ENCODE data around the gene ST3GAL3. TPM values are rescaled to one million over a fixed set of nuclear protein-coding genes. Genes with fewer than 3 reads are reported as not detected.

The ST3GAL3 gene
- total RNA-seq, 2 donors from 2014 or later = 15.5 to 20.6 TPM

DNA sequence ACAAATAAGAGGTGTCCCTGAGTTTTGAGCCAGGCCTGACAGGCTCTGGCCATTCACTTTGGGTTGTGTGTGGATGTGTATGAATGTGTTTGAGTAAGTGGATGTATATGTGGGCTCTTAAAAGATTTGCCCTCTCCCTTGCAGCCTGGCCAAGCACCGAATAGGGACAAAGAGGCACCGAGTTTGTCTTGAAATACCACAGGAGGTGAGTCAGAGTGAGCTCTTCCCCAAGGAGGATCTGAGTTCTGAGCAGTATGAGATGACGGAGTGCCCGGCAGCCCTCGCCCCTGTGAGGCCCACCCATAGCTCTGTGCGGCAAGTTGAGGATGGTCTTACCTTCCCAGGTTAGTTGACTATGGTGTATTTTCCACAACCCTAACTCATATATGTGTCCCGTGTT is 38.4 kb upstream of the ST3GAL3 start:
- H3K27ac ChIP-seq = no peak overlapping the region

DNA sequence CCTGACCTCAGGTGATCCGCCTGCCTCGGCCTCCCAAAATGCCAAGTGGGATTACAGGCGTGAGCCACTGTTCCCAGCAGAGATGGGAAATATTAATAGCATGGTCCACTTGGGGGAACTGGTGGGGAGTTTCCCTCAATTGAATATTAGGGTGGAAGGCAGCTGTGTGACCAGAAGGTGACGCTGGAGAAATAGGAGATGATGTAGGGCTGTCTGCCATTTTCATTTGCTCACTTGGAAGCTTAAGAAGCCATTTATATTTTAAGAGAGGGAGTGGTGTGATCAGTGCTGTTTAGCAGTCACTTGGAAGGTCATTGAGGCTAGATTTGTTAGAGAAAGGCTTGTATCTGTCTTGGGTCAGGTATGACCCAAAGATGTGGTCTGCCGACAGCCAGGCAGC is 37.5 kb upstream of the ST3GAL3 start:
- Histone ChIP-seq H3K27ac (no peak overlapping the region), H3K4me1 (no peaks in the 10 kb centered on the region), H3K9me3 (no peaks in the 10 kb centered on the region), H3K4me3 (no peak overlapping the region), H3K36me3 (peaks cover 96% of the 10 kb centered on the region), H3K27me3 (no peaks in the 10 kb centered on the region)
- TF ChIP-seq, protein P1, sequence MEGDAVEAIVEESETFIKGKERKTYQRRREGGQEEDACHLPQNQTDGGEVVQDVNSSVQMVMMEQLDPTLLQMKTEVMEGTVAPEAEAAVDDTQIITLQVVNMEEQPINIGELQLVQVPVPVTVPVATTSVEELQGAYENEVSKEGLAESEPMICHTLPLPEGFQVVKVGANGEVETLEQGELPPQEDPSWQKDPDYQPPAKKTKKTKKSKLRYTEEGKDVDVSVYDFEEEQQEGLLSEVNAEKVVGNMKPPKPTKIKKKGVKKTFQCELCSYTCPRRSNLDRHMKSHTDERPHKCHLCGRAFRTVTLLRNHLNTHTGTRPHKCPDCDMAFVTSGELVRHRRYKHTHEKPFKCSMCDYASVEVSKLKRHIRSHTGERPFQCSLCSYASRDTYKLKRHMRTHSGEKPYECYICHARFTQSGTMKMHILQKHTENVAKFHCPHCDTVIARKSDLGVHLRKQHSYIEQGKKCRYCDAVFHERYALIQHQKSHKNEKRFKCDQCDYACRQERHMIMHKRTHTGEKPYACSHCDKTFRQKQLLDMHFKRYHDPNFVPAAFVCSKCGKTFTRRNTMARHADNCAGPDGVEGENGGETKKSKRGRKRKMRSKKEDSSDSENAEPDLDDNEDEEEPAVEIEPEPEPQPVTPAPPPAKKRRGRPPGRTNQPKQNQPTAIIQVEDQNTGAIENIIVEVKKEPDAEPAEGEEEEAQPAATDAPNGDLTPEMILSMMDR (IDR thresholded peaks at IDR 0.05) = no peak
- DNase-seq (ENCODE audit: low spot score) = no peak

More for the DNA sequence above, 38.4 kb upstream of the ST3GAL3 start:
- no peak for DNase-seq (ENCODE audit: low spot score)
- TF ChIP-seq, protein P1 (IDR thresholded peaks at IDR 0.05) = no peak
- Histone ChIP-seq H3K27me3 (no peaks in the 10 kb centered on the region), H3K4me1 (no peaks in the 10 kb centered on the region), H3K9me3 (no peaks in the 10 kb centered on the region), H3K36me3 (peaks cover 98% of the 10 kb centered on the region), H3K4me3 (no peak overlapping the region)

GRCh38 chr1:43671193-43671592 is 36.1 kb upstream of the ST3GAL3 start:
- Histone ChIP-seq H3K36me3 (peaks cover 92% of the 10 kb centered on the region), H3K4me3 (no peak overlapping the region), H3K9me3 (no peaks in the 10 kb centered on the region), H3K27me3 (no peaks in the 10 kb centered on the region), H3K27ac (no peak overlapping the region), H3K4me1 (no peaks in the 10 kb centered on the region)
- DNase-seq (ENCODE audit: low spot score) = no peak
- TF ChIP-seq, protein P1 (IDR thresholded peaks at IDR 0.05) = no peak

DNA sequence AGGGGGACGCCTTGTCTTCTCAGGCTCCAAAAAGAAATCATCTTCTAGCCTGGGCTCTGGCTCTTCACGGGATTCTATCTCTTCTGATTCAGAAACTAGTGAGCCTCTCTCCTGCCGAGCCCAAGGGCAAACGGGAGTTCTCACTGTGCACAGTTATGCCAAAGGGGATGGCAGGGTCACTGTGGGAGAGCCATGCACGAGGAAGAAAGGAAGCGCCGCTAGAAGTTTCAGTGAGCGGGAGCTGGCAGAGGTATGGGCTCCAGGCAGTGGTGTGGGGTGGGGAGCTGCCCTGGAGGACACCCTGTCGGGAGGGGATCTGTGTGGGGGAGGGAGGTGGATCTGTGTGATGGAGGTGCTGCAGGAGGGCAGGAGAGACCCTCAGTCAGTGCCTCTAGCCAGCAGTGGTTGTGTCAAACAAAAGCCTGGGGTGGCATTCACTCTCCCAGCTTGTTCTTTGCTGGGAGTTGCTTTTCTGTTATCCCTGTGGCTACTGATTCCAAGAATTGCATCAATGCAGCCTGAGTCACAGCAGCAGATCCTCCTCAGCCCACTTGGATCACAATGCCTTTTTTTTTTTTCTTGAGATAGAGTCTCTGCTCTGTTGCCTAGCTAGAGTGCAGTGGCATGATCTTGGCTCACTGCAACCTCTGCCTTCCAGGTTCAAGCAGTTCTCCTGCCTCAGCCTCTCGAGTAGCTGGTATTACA is 35.6 kb upstream of the ST3GAL3 start:
- no peaks in the 10 kb centered on the region for H3K4me1 ChIP-seq
- peaks cover 86% of the 10 kb centered on the region for H3K36me3 ChIP-seq
- H3K27ac ChIP-seq = no peak overlapping the region

GRCh38 chr1:43673261-43673660 is 34.1 kb upstream of the ST3GAL3 start:
- TF ChIP-seq, protein P1 (IDR thresholded peaks at IDR 0.05) = no peak
- DNase-seq (ENCODE audit: low spot score) = no peak
- Histone ChIP-seq H3K4me3 (no peak overlapping the region), H3K9me3 (no peaks in the 10 kb centered on the region), H3K27ac (no peak overlapping the region), H3K36me3 (peaks cover 71% of the 10 kb centered on the region), H3K27me3 (no peaks in the 10 kb centered on the region), H3K4me1 (no peaks in the 10 kb centered on the region)

More for the DNA sequence above, 35.6 kb upstream of the ST3GAL3 start:
- DNase-seq (ENCODE audit: low spot score) = no peak
- no peak overlapping the region for H3K4me3 ChIP-seq
- H3K27me3 ChIP-seq = no peaks in the 10 kb centered on the region
- TF ChIP-seq, protein P1 (IDR thresholded peaks at IDR 0.05) = no peak
- H3K9me3 ChIP-seq = no peaks in the 10 kb centered on the region

GRCh38 chr1:43678940-43679339 is 28.4 kb upstream of the ST3GAL3 start:
- Histone ChIP-seq H3K4me1 (no peaks in the 10 kb centered on the region), H3K27ac (no peak overlapping the region), H3K4me3 (no peak overlapping the region), H3K27me3 (no peaks in the 10 kb centered on the region), H3K36me3 (peaks cover 56% of the 10 kb centered on the region), H3K9me3 (no peaks in the 10 kb centered on the region)
- TF ChIP-seq, protein P1 (IDR thresholded peaks at IDR 0.05) = no peak
- DNase-seq (ENCODE audit: low spot score) = no peak

Measured in right atrium auricular region (tissue), 2 donors.